ENCODE measurements around the gene EIF4G3.

EIF4G3 gene

DNA sequence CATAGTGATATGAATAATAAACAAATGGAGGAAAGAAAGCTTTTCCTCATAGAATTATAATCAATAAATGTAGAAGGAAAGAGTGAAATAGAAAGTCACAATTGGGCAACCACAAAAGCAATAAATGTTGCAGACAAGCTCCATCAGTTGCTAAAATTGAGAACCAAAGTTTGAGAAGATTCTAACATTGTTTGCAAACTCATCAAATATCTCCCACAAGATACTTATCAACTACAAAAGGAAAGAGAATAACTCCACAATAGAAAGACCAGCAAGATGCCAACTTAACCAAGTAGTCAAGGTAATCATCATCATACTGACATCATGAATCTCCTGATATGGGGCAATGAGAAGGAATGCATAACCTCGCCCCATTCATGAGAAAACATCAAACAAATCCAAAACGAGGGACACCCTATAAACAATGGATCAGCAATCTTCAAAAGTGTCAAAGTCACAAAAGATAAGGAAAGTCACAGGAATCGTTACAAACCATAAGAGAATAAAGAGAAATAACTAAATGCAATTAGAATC, 16.4 kb downstream of the EIF4G3 start:
- TF ChIP-seq, protein P1, sequence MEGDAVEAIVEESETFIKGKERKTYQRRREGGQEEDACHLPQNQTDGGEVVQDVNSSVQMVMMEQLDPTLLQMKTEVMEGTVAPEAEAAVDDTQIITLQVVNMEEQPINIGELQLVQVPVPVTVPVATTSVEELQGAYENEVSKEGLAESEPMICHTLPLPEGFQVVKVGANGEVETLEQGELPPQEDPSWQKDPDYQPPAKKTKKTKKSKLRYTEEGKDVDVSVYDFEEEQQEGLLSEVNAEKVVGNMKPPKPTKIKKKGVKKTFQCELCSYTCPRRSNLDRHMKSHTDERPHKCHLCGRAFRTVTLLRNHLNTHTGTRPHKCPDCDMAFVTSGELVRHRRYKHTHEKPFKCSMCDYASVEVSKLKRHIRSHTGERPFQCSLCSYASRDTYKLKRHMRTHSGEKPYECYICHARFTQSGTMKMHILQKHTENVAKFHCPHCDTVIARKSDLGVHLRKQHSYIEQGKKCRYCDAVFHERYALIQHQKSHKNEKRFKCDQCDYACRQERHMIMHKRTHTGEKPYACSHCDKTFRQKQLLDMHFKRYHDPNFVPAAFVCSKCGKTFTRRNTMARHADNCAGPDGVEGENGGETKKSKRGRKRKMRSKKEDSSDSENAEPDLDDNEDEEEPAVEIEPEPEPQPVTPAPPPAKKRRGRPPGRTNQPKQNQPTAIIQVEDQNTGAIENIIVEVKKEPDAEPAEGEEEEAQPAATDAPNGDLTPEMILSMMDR (IDR thresholded peaks at IDR 0.05; ENCODE audit: insufficient read depth, low read length, poor library complexity, severe bottlenecking): no peak
- TF ChIP-seq EZH2phosphoT487 (conservative IDR thresholded peaks at IDR 0.05; ENCODE audit: low read length): no peak
- H3K9me2 ChIP-seq (replicated peaks; ENCODE audit: insufficient read depth, low read length): no peaks in the 10 kb centered on the region
- H3K36me3 ChIP-seq (ENCODE audit: low read length): peaks cover 16% of the 10 kb centered on the region; the same call in 1 of the 2 replicates
- no peaks in the 10 kb centered on the region for H3K9me3 ChIP-seq (ENCODE audit: insufficient read depth, low read length)
- no peak overlapping the region for H3K4me2 ChIP-seq (ENCODE audit: low read depth, low read length, poor library complexity, severe bottlenecking)
- H3F3A ChIP-seq (ENCODE audit: insufficient read depth): no peaks in the 10 kb centered on the region
- H3K9ac ChIP-seq (ENCODE audit: low read length): no peak overlapping the region
- no peaks in the 10 kb centered on the region for H3K27me3 ChIP-seq (ENCODE audit: low read length)
- H4K20me1 ChIP-seq (ENCODE audit: low read depth, low read length): peaks cover 9% of the 10 kb centered on the region
- H3K4me3 ChIP-seq (ENCODE audit: insufficient read depth, low read length, poor library complexity, severe bottlenecking): no peak overlapping the region
- no peak overlapping the region for H2AFZ ChIP-seq (ENCODE audit: low read depth, low read length, severe bottlenecking)
- H3K79me2 ChIP-seq (ENCODE audit: insufficient read depth, low read length): peaks cover 92% of the 10 kb centered on the region
- no peak overlapping the region for H3K27ac ChIP-seq (ENCODE audit: low read depth, low read length)

DNA sequence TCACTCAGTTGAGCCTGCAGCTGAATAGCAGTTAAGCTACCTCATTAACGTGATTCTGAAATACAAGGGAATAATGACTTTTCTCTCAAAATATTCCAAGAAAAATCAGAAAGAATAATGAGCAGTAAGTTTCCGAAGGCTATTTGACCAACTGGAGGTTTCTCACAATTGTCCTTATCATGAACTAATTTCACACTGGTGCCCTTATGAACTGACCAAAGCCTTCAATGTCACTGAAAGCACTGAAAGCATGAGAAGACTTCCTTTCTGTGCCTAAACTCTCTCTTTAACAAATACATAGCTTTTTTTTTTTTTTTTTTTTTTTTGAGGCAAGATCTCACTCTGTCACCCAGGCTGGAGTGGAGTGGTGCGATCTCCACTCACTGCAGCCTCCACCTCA, 18.8 kb downstream of the EIF4G3 start:
- no peaks in the 10 kb centered on the region for H3F3A ChIP-seq (ENCODE audit: insufficient read depth)
- H3K9me3 ChIP-seq (ENCODE audit: insufficient read depth, low read length): no peaks in the 10 kb centered on the region
- H3K9me2 ChIP-seq (replicated peaks; ENCODE audit: insufficient read depth, low read length): no peaks in the 10 kb centered on the region
- H3K4me2 ChIP-seq (ENCODE audit: low read depth, low read length, poor library complexity, severe bottlenecking): no peak overlapping the region
- H3K36me3 ChIP-seq (ENCODE audit: low read length): peaks cover 19% of the 10 kb centered on the region; the same call in 1 of the 2 replicates
- no peak for TF ChIP-seq EZH2phosphoT487 (conservative IDR thresholded peaks at IDR 0.05; ENCODE audit: low read length)
- TF ChIP-seq, protein P1 (IDR thresholded peaks at IDR 0.05; ENCODE audit: insufficient read depth, low read length, poor library complexity, severe bottlenecking): no peak
- no peaks in the 10 kb centered on the region for H4K20me1 ChIP-seq (ENCODE audit: low read depth, low read length)
- no peaks in the 10 kb centered on the region for H3K27me3 ChIP-seq (ENCODE audit: low read length)
- peaks cover 87% of the 10 kb centered on the region for H3K79me2 ChIP-seq (ENCODE audit: insufficient read depth, low read length)
- no peak overlapping the region for H3K4me3 ChIP-seq (ENCODE audit: insufficient read depth, low read length, poor library complexity, severe bottlenecking)
- no peak overlapping the region for H3K27ac ChIP-seq (ENCODE audit: low read depth, low read length)
- no peak overlapping the region for H3K9ac ChIP-seq (ENCODE audit: low read length)
- H2AFZ ChIP-seq (ENCODE audit: low read depth, low read length, severe bottlenecking): no peak overlapping the region

DNA sequence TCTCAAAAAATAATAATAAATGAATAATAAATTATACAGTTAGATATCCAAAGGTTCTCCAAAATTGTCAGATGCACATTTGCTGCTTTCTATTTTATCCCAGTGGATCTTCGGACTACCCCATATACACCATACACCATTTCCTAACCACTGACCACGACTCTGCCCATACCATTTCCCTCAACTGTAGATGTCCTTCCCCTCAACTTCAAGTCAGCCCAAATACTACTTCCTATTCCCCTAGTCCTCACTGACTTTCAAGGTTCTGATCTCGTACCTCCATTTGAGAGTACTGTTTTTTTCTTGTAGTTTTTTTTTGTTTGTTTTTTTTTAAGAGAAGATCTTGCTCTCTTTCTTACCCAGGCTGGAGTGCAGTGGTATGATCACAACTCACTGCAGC, 19.6 kb downstream of the EIF4G3 start:
- Histone ChIP-seq H3K27me3 (ENCODE audit: low read length) (no peaks in the 10 kb centered on the region), H3K27ac (ENCODE audit: low read depth, low read length) (no peak overlapping the region), H3K36me3 (ENCODE audit: low read length) (peaks cover 17% of the 10 kb centered on the region; the same call in 1 of the 2 replicates), H3K4me3 (ENCODE audit: insufficient read depth, low read length, poor library complexity, severe bottlenecking) (no peak overlapping the region), H4K20me1 (ENCODE audit: low read depth, low read length) (no peaks in the 10 kb centered on the region), H3K9me2 (replicated peaks; ENCODE audit: insufficient read depth, low read length) (no peaks in the 10 kb centered on the region), H3F3A (ENCODE audit: insufficient read depth) (no peaks in the 10 kb centered on the region), H3K9ac (ENCODE audit: low read length) (no peak overlapping the region), H3K4me2 (ENCODE audit: low read depth, low read length, poor library complexity, severe bottlenecking) (no peak overlapping the region), H3K9me3 (ENCODE audit: insufficient read depth, low read length) (no peaks in the 10 kb centered on the region), H2AFZ (ENCODE audit: low read depth, low read length, severe bottlenecking) (no peak overlapping the region), H3K79me2 (ENCODE audit: insufficient read depth, low read length) (peaks cover 85% of the 10 kb centered on the region)
- TF ChIP-seq EZH2phosphoT487 (conservative IDR thresholded peaks at IDR 0.05; ENCODE audit: low read length): no peak
- TF ChIP-seq, protein P1 (IDR thresholded peaks at IDR 0.05; ENCODE audit: insufficient read depth, low read length, poor library complexity, severe bottlenecking): no peak
